ENCODE data around the gene DUSP9.

DUSP9 gene

GRCh38 chrX:153621949-153622598, 24.9 kb upstream of the DUSP9 start:
- no peak for FAIRE-seq
- TF ChIP-seq POU2F2 (IDR thresholded peaks at IDR 0.05; ENCODE audit: low read depth, low read length) (no peak), SPI1 (IDR thresholded peaks at IDR 0.05; ENCODE audit: low read depth, low read length) (no peak), PAX5 (IDR thresholded peaks at IDR 0.05; ENCODE audit: insufficient read depth, low read length, severe bottlenecking) (no peak), POLR2AphosphoS5 (IDR thresholded peaks at IDR 0.05; ENCODE audit: low read depth, low read length) (no peak), POLR2A (IDR thresholded peaks at IDR 0.05; ENCODE audit: low read depth, low read length) (no peak), TAF1 (IDR thresholded peaks at IDR 0.05; ENCODE audit: low read depth, low read length) (no peak)
- DNase-seq (ENCODE audit: insufficient read length, low spot score), result no peak

- TF ChIP-seq PAX5 (IDR thresholded peaks at IDR 0.05; ENCODE audit: insufficient read depth, low read length, severe bottlenecking) (no peak), TAF1 (IDR thresholded peaks at IDR 0.05; ENCODE audit: low read depth, low read length) (no peak), POLR2AphosphoS5 (IDR thresholded peaks at IDR 0.05; ENCODE audit: low read depth, low read length) (no peak), POU2F2 (IDR thresholded peaks at IDR 0.05; ENCODE audit: low read depth, low read length) (no peak), SPI1 (IDR thresholded peaks at IDR 0.05; ENCODE audit: low read depth, low read length) (no peak), POLR2A (IDR thresholded peaks at IDR 0.05; ENCODE audit: low read depth, low read length) (no peak)
- FAIRE-seq, result no peak
- no peak for DNase-seq (ENCODE audit: insufficient read length, low spot score)
Measured at GRCh38 chrX:153622661-153623309, 24.2 kb upstream of the DUSP9 start.

- DNase-seq (ENCODE audit: insufficient read length, low spot score), result no peak
- TF ChIP-seq POU2F2 (IDR thresholded peaks at IDR 0.05; ENCODE audit: low read depth, low read length) (no peak), TAF1 (IDR thresholded peaks at IDR 0.05; ENCODE audit: low read depth, low read length) (no peak), POLR2A (IDR thresholded peaks at IDR 0.05; ENCODE audit: low read depth, low read length) (no peak), POLR2AphosphoS5 (IDR thresholded peaks at IDR 0.05; ENCODE audit: low read depth, low read length) (no peak), PAX5 (IDR thresholded peaks at IDR 0.05; ENCODE audit: insufficient read depth, low read length, severe bottlenecking) (no peak), SPI1 (IDR thresholded peaks at IDR 0.05; ENCODE audit: low read depth, low read length) (no peak)
- FAIRE-seq, result no peak
Measured at GRCh38 chrX:153623310-153624029, 23.5 kb upstream of the DUSP9 start.

GRCh38 chrX:153624196-153625091, 22.6 kb upstream of the DUSP9 start:
- DNase-seq (ENCODE audit: insufficient read length, low spot score), result no peak
- FAIRE-seq, result no peak
- no peak for TF ChIP-seq PAX5 (IDR thresholded peaks at IDR 0.05; ENCODE audit: insufficient read depth, low read length, severe bottlenecking)
- TF ChIP-seq POLR2A (IDR thresholded peaks at IDR 0.05; ENCODE audit: low read depth, low read length), result no peak
- no peak for TF ChIP-seq POU2F2 (IDR thresholded peaks at IDR 0.05; ENCODE audit: low read depth, low read length)
- TF ChIP-seq POLR2AphosphoS5 (IDR thresholded peaks at IDR 0.05; ENCODE audit: low read depth, low read length), result no peak
- TF ChIP-seq SPI1 (IDR thresholded peaks at IDR 0.05; ENCODE audit: low read depth, low read length), result no peak
- TF ChIP-seq TAF1 (IDR thresholded peaks at IDR 0.05; ENCODE audit: low read depth, low read length), result no peak

GRCh38 chrX:153625271-153626024, 21.6 kb upstream of the DUSP9 start:
- TF ChIP-seq POLR2A (IDR thresholded peaks at IDR 0.05; ENCODE audit: low read depth, low read length) (no peak), POU2F2 (IDR thresholded peaks at IDR 0.05; ENCODE audit: low read depth, low read length) (no peak), POLR2AphosphoS5 (IDR thresholded peaks at IDR 0.05; ENCODE audit: low read depth, low read length) (no peak), PAX5 (IDR thresholded peaks at IDR 0.05; ENCODE audit: insufficient read depth, low read length, severe bottlenecking) (no peak), SPI1 (IDR thresholded peaks at IDR 0.05; ENCODE audit: low read depth, low read length) (no peak), TAF1 (IDR thresholded peaks at IDR 0.05; ENCODE audit: low read depth, low read length) (no peak)
- FAIRE-seq, result no peak
- DNase-seq (ENCODE audit: insufficient read length, low spot score), result no peak

GRCh38 chrX:153626025-153626633, 20.9 kb upstream of the DUSP9 start:
- DNase-seq (ENCODE audit: insufficient read length, low spot score), result no peak
- no peak for TF ChIP-seq POU2F2 (IDR thresholded peaks at IDR 0.05; ENCODE audit: low read depth, low read length)
- no peak for TF ChIP-seq TAF1 (IDR thresholded peaks at IDR 0.05; ENCODE audit: low read depth, low read length)
- no peak for TF ChIP-seq PAX5 (IDR thresholded peaks at IDR 0.05; ENCODE audit: insufficient read depth, low read length, severe bottlenecking)
- no peak for TF ChIP-seq SPI1 (IDR thresholded peaks at IDR 0.05; ENCODE audit: low read depth, low read length)
- no peak for TF ChIP-seq POLR2AphosphoS5 (IDR thresholded peaks at IDR 0.05; ENCODE audit: low read depth, low read length)
- TF ChIP-seq POLR2A (IDR thresholded peaks at IDR 0.05; ENCODE audit: low read depth, low read length), result no peak
- FAIRE-seq, result no peak

- TF ChIP-seq PAX5 (IDR thresholded peaks at IDR 0.05; ENCODE audit: insufficient read depth, low read length, severe bottlenecking) (no peak), POLR2AphosphoS5 (IDR thresholded peaks at IDR 0.05; ENCODE audit: low read depth, low read length) (no peak), POLR2A (IDR thresholded peaks at IDR 0.05; ENCODE audit: low read depth, low read length) (no peak), SPI1 (IDR thresholded peaks at IDR 0.05; ENCODE audit: low read depth, low read length) (no peak), TAF1 (IDR thresholded peaks at IDR 0.05; ENCODE audit: low read depth, low read length) (no peak), POU2F2 (IDR thresholded peaks at IDR 0.05; ENCODE audit: low read depth, low read length) (no peak)
- FAIRE-seq (no peak), DNase-seq (ENCODE audit: insufficient read length, low spot score) (no peak)
Measured at GRCh38 chrX:153626863-153627674, 19.9 kb upstream of the DUSP9 start.
